ENCODE results near the gene ATP13A5. TPM values are rescaled to one million over a fixed set of nuclear protein-coding genes. Genes with fewer than 3 reads are reported as not detected.

ATP13A5 gene
- total and polyA plus RNA-seq, 8 donors = 0.08 to 0.38 (median 0.14) TPM

- Histone ChIP-seq H3K4me3 (no peak overlapping the region), H3K27me3 (no peaks in the 10 kb centered on the region), H3K9me3 (no peaks in the 10 kb centered on the region), H3K27ac (no peak overlapping the region), H3K36me3 (no peaks in the 10 kb centered on the region), H3K4me1 (no peaks in the 10 kb centered on the region)
- FAIRE-seq = no peak
- intact Hi-C loops (cut with DNase I) = no loop called here
- TF ChIP-seq, protein P1, sequence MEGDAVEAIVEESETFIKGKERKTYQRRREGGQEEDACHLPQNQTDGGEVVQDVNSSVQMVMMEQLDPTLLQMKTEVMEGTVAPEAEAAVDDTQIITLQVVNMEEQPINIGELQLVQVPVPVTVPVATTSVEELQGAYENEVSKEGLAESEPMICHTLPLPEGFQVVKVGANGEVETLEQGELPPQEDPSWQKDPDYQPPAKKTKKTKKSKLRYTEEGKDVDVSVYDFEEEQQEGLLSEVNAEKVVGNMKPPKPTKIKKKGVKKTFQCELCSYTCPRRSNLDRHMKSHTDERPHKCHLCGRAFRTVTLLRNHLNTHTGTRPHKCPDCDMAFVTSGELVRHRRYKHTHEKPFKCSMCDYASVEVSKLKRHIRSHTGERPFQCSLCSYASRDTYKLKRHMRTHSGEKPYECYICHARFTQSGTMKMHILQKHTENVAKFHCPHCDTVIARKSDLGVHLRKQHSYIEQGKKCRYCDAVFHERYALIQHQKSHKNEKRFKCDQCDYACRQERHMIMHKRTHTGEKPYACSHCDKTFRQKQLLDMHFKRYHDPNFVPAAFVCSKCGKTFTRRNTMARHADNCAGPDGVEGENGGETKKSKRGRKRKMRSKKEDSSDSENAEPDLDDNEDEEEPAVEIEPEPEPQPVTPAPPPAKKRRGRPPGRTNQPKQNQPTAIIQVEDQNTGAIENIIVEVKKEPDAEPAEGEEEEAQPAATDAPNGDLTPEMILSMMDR (IDR thresholded peaks at IDR 0.05) = no peak
- ATAC-seq = peak in 2 of 4 donors; percentile 39 to 41
- no peak for DNase-seq
- 51 to 60% methylated on average over 3 of the region's 3 CpGs for WGBS, 2 donors
Observed at GRCh38 chr3:193271101-193271840, 107.3 kb downstream of the ATP13A5 start.

DNA sequence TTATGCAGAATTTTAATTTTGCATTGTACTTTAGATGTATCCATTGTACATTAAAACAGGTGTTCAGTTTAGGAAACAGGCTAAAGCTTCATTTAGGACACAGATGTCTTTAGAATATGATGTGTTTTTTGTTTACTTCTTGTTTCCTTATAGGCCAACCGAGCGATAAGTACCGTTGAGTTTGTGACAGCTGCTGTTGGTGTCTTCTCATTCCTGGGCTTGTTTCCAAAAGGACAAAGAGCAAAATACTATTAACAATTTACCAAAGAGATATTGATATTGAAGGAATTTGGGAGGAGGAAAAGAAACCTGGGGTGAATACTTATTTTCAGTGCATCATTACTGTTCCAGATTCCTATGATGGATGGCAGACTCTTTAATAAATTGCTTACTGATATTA is 108.1 kb downstream of the ATP13A5 start:
- FAIRE-seq (no peak), DNase-seq (no peak)
- TF ChIP-seq, protein P1 (IDR thresholded peaks at IDR 0.05) = no peak

GRCh38 chr3:193269343-193270028 is 109.1 kb downstream of the ATP13A5 start:
- H3K4me3 ChIP-seq = no peak overlapping the region
- intact Hi-C loops (cut with DNase I) = no loop called here
- WGBS, 2 donors = 64 to 77% methylated on average over 3 of the region's 3 CpGs

More for the DNA sequence above, 108.1 kb downstream of the ATP13A5 start:
- 11 to 20% methylated on average over 3 of the region's 3 CpGs for WGBS, 2 donors
- Histone ChIP-seq H3K9me3 (no peaks in the 10 kb centered on the region), H3K27me3 (no peaks in the 10 kb centered on the region), H3K36me3 (no peaks in the 10 kb centered on the region), H3K4me1 (no peaks in the 10 kb centered on the region), H3K27ac (no peak overlapping the region), H3K4me3 (no peak overlapping the region)
- ATAC-seq = no peak
- intact Hi-C loops (cut with DNase I) = no loop called here

DNA sequence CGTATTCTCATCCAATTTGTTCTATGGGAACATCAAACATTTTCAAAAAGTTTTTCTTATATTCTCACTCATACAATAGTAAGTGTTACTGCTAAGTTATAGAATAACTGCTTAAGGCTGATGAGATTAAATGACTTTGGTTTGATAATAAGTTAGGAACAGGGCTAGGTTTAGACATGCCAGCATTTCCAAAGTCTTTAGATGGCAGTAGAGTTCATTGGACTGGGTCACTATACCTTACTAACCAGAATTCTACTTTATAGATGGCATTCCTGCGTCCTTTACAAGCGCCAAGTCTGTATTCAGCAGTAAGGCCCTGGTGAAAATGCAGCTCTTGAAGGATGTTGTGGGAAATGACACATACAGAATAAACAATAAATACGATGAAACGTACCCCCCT is 115.8 kb downstream of the ATP13A5 start:
- no peaks in the 10 kb centered on the region for H3K4me1 ChIP-seq
- no peak for FAIRE-seq
- 70 to 83% methylated on average over 5 of the region's 5 CpGs for WGBS, 2 donors
- intact Hi-C loops (cut with DNase I) = no loop called here
- no peak for ATAC-seq
- no peaks in the 10 kb centered on the region for H3K27me3 ChIP-seq
- no peaks in the 10 kb centered on the region for H3K9me3 ChIP-seq
- no peaks in the 10 kb centered on the region for H3K36me3 ChIP-seq
- no peak overlapping the region for H3K27ac ChIP-seq
- no peak for DNase-seq
- no peak overlapping the region for H3K4me3 ChIP-seq
- TF ChIP-seq, protein P1 (IDR thresholded peaks at IDR 0.05) = no peak

More at GRCh38 chr3:193269343-193270028, 109.1 kb downstream of the ATP13A5 start:
- FAIRE-seq = no peak
- ATAC-seq = no peak
- TF ChIP-seq, protein P1 (IDR thresholded peaks at IDR 0.05) = no peak
- no peak for DNase-seq
- no peaks in the 10 kb centered on the region for H3K9me3 ChIP-seq
- H3K36me3 ChIP-seq = no peaks in the 10 kb centered on the region
- H3K27ac ChIP-seq = no peak overlapping the region
- H3K27me3 ChIP-seq = no peaks in the 10 kb centered on the region
- H3K4me1 ChIP-seq = no peaks in the 10 kb centered on the region

- Histone ChIP-seq H3K9me3 (no peaks in the 10 kb centered on the region), H3K4me3 (no peak overlapping the region), H3K27me3 (no peaks in the 10 kb centered on the region), H3K27ac (no peak overlapping the region), H3K36me3 (no peaks in the 10 kb centered on the region), H3K4me1 (no peaks in the 10 kb centered on the region)
- no peak for ATAC-seq
- 91 to 96% methylated on average over 1 of the region's 1 CpG for WGBS, 2 donors
- no peak for FAIRE-seq
- DNase-seq = no peak
- intact Hi-C loops (cut with DNase I) = no loop called here
- TF ChIP-seq, protein P1 (IDR thresholded peaks at IDR 0.05) = no peak
Observed at GRCh38 chr3:193261970-193262369, 116.6 kb downstream of the ATP13A5 start.
